GM23338 (cell line): ENCODE data around the gene MCTP1. TPM values are rescaled to one million over a fixed set of nuclear protein-coding genes. Genes with fewer than 3 reads are reported as not detected.

Source experiments
- ATAC-seq: fragments of 200-7000 bp; cut with Tn5 transposase; 3 replicates; pipeline ENCODE4 v1.9.1; 2020
- DNase-seq: peaks from one replicate; pipeline ENCODE4 v3.0.0-alpha.2; 2015; ENCODE audit warnings: low spot score
- H2AFZ ChIP-seq: fragments of 200-600 bp; sonication (generic); 2 replicates; pipeline ENCODE4 v1.8.0; 2016; ENCODE audit warnings: antibody characterized with exemption, mild to moderate bottlenecking, moderate library complexity
- H3F3A ChIP-seq: fragments of 200-600 bp; sonication (generic); replicated peaks from 2 replicates; pipeline ENCODE4 v1.8.0; 2017; ENCODE audit warnings: antibody characterized with exemption, mixed run types, low read depth
- H3K27ac ChIP-seq: fragments of 200-600 bp; sonication (generic); 2 replicates; pipeline ENCODE4 v1.6.1; 2016; ENCODE audit warnings: low read depth
- H3K27me3 ChIP-seq: fragments of 200-600 bp; sonication (generic); 2 replicates; pipeline ENCODE4 v1.8.0; 2016; ENCODE audit warnings: mild to moderate bottlenecking, mixed run types, moderate library complexity; ENCODE audit not compliant: insufficient read depth
- H3K36me3 ChIP-seq: fragments of 200-600 bp; sonication (generic); 2 replicates; pipeline ENCODE4 v1.8.0; 2016; ENCODE audit warnings: mild to moderate bottlenecking; ENCODE audit not compliant: insufficient read depth
- H3K4me1 ChIP-seq: fragments of 200-600 bp; sonication (generic); 2 replicates; pipeline ENCODE4 v1.8.0; 2016; ENCODE audit warnings: mild to moderate bottlenecking, moderate library complexity; ENCODE audit not compliant: insufficient read depth
- H3K4me2 ChIP-seq: fragments of 200-600 bp; sonication (generic); 2 replicates; pipeline ENCODE4 v1.7.1; 2017; ENCODE audit warnings: mixed run types
- H3K4me3 ChIP-seq: fragments of 200-600 bp; sonication (generic); 2 replicates; pipeline ENCODE4 v1.6.1; 2016; ENCODE audit warnings: mixed run types
- H3K79me2 ChIP-seq: fragments of 200-600 bp; sonication (generic); replicated peaks from 2 replicates; pipeline ENCODE4 v1.8.0; 2017; ENCODE audit warnings: mild to moderate bottlenecking; ENCODE audit not compliant: insufficient read depth
- H3K9me2 ChIP-seq: fragments of 200-600 bp; sonication (generic); 2 replicates; pipeline ENCODE4 v1.8.0; 2017; ENCODE audit not compliant: insufficient read depth
- H4K20me1 ChIP-seq: fragments of 200-600 bp; sonication (generic); replicated peaks from 2 replicates; pipeline ENCODE4 v1.8.0; 2017; ENCODE audit warnings: mild to moderate bottlenecking; ENCODE audit not compliant: insufficient read depth
- H3K27ac Mint-ChIP-seq: 2 replicates; pipeline ENCODE4 v1.8.0; 2020; ENCODE audit warnings: inconsistent platforms, mild to moderate bottlenecking, moderate library complexity, mixed read lengths
- H3K27me3 Mint-ChIP-seq: 3 replicates; pipeline ENCODE4 v1.8.0; 2022; ENCODE audit warnings: low read depth, mild to moderate bottlenecking, moderate library complexity, mixed read lengths, inconsistent platforms; ENCODE audit not compliant: insufficient read depth, poor library complexity
- H3K36me3 Mint-ChIP-seq: 3 replicates; pipeline ENCODE4 v1.8.0; 2021; ENCODE audit warnings: low read depth, mild to moderate bottlenecking, inconsistent platforms, moderate library complexity, mixed read lengths
- H3K4me1 Mint-ChIP-seq: 3 replicates; pipeline ENCODE4 v1.8.0; 2020; ENCODE audit warnings: mild to moderate bottlenecking, inconsistent platforms, mixed read lengths
- H3K4me3 Mint-ChIP-seq: 3 replicates; pipeline ENCODE4 v1.8.0; 2021; ENCODE audit warnings: moderate library complexity, mild to moderate bottlenecking, inconsistent platforms, mixed read lengths
- H3K9me3 Mint-ChIP-seq: 3 replicates; pipeline ENCODE4 v1.8.0; 2020; ENCODE audit warnings: moderate library complexity, mild to moderate bottlenecking, inconsistent platforms, mixed read lengths
- CTCF ChIP-seq, 2 experiments: fragments of 200-600 bp in 1 of 2; sonication (generic) in 1 of 2; conservative IDR thresholded peaks; 2 replicates each; pipeline versions ENCODE4 v1.5.1 to v1.6.1; 2016 to 2017; ENCODE audit warnings: antibody characterized with exemption in 2 of 2, low read depth in 2 of 2, mild to moderate bottlenecking in 2 of 2, moderate library complexity in 1 of 2
- ETS1 ChIP-seq: IDR thresholded peaks from 2 replicates; pipeline ENCODE4 v1.6.1; 2016; ENCODE audit warnings: antibody characterized with exemption
- EZH2 ChIP-seq: fragments of 200-600 bp; sonication (generic); IDR thresholded peaks from one replicate; pipeline ENCODE4 v1.8.0; 2017; ENCODE audit warnings: antibody characterized with exemption, mild to moderate bottlenecking, low read depth; ENCODE audit not compliant: unreplicated experiment
- EZH2phosphoT487 ChIP-seq: fragments of 200-600 bp; sonication (generic); IDR thresholded peaks from one replicate; pipeline ENCODE4 v1.8.1; 2018; ENCODE audit warnings: antibody characterized with exemption; ENCODE audit not compliant: unreplicated experiment
- JUNB ChIP-seq: IDR thresholded peaks from one replicate; pipeline ENCODE4 v1.6.1; 2016; ENCODE audit warnings: antibody characterized with exemption; ENCODE audit not compliant: unreplicated experiment
- NANOG ChIP-seq: IDR thresholded peaks from 2 replicates; pipeline ENCODE4 v1.6.1; 2016; ENCODE audit warnings: antibody characterized with exemption, borderline replicate concordance
- POLR2AphosphoS5 ChIP-seq: IDR thresholded peaks from 2 replicates; pipeline ENCODE4 v1.6.1; 2016; ENCODE audit warnings: antibody characterized with exemption, low read depth
- REST ChIP-seq: IDR thresholded peaks from one replicate; pipeline ENCODE4 v1.6.1; 2018; ENCODE audit warnings: antibody characterized with exemption; ENCODE audit not compliant: unreplicated experiment
- STAT1 ChIP-seq: IDR thresholded peaks from one replicate; pipeline ENCODE4 v1.6.1; 2016; ENCODE audit warnings: antibody characterized with exemption; ENCODE audit not compliant: unreplicated experiment
- ZNF114 ChIP-seq: fragments of 250-450 bp; sonication (Bioruptor Pico); IDR thresholded peaks from 2 replicates; pipeline ENCODE4 v1.5.0; 2020; ENCODE audit warnings: mild to moderate bottlenecking, moderate library complexity
- ZNF462 ChIP-seq: fragments of 250-450 bp; sonication (Bioruptor Pico); IDR thresholded peaks from 2 replicates; pipeline ENCODE4 v1.5.0; 2020; ENCODE audit warnings: mild to moderate bottlenecking, moderate library complexity
- polyA plus RNA-seq: library from polyadenylated mRNA; unstranded; fragments of >200 nt; fragmentation: Nextera tagmentation; extraction: Ambion mirVana; gene quantifications from 2 replicates; pipeline ENCODE4 v1.2.1, GENCODE V29; 2016
- total RNA-seq: library from RNA; depleted of rRNA; stranded (reverse); fragments of >200 nt; shearing (Covaris generic); gene quantifications from 2 replicates; pipeline ENCODE4 v1.2.3, GENCODE V29; 2014

MCTP1 gene
- total and polyA plus RNA-seq, 2 experiments from 2014 or later = 3.7 to 4.2 TPM

- H3K27me3 Mint-ChIP-seq = no peaks in the 10 kb centered on the region
- Histone ChIP-seq H3F3A (no peaks in the 10 kb centered on the region), H3K9me2 (0 out of 2 replicates have a peak, but pooled peaks cover 11% of the 10 kb centered on the region), H4K20me1 (no peaks in the 10 kb centered on the region), H3K4me2 (no peak overlapping the region), H3K36me3 (no peaks in the 10 kb centered on the region), H2AFZ (no peak overlapping the region), H3K79me2 (no peaks in the 10 kb centered on the region), H3K4me3 (no peak overlapping the region), H3K27ac (no peak overlapping the region), H3K4me1 (no peaks in the 10 kb centered on the region), H3K27me3 (no peaks in the 10 kb centered on the region)
- no peaks in the 10 kb centered on the region for H3K9me3 Mint-ChIP-seq
- H3K4me3 Mint-ChIP-seq = no peak overlapping the region
- no peaks in the 10 kb centered on the region for H3K36me3 Mint-ChIP-seq
- H3K4me1 Mint-ChIP-seq = no peaks in the 10 kb centered on the region
- ATAC-seq (no peak), DNase-seq (no peak)
- no peak overlapping the region for H3K27ac Mint-ChIP-seq
- no peak for TF ChIP-seq POLR2AphosphoS5
- TF ChIP-seq REST = no peak
- no peak for TF ChIP-seq STAT1
- TF ChIP-seq ZNF462 (CRISPR knock-in tag) = no peak
- TF ChIP-seq EZH2 = no peak
- no peak for TF ChIP-seq ZNF114
- no peak for TF ChIP-seq NANOG
- no peak for TF ChIP-seq EZH2phosphoT487
- no peak for TF ChIP-seq JUNB
- TF ChIP-seq CTCF (conservative IDR thresholded peaks at IDR 0.05; ENCODE audit: low read depth in 2 of 2) = no peak
- no peak for TF ChIP-seq ETS1
These were observed 160.2 kb downstream of the MCTP1 start for GRCh38 chr5:95124731-95125130.
